GM12878 (cell line): ENCODE results near the gene PPP2R3C. TPM values are rescaled to one million over a fixed set of nuclear protein-coding genes. Genes with fewer than 3 reads are reported as not detected.

Experiments used
- ATAC-seq: fragments of 200-7000 bp; cut with Tn5 transposase; 3 replicates; pipeline ENCODE4 v1.9.1; 2020; ENCODE audit warnings: mild to moderate bottlenecking, moderate library complexity
- BruUV-seq: library from RNA; stranded (reverse); fragments of 400-500 nt; replicated peaks from 2 replicates; lab custom pipeline; 2021; lab: Mats Ljungman, UMichigan
- CTCF ChIA-PET: fragments of 300-600 bp; sonication (Branson Sonifier 250); formaldehyde crosslinking; extraction: SDS; loops from one replicate; lab custom pipeline; 2021; ENCODE audit warnings: inconsistent platforms; lab: Yijun Ruan, JAX
- POLR2A ChIA-PET: fragments of 350-600 bp; formaldehyde crosslinking; extraction: SDS; loops from one replicate; lab custom pipeline; 2021; ENCODE audit warnings: inconsistent platforms; lab: Charles Lee
- RAD21 ChIA-PET: fragments of 300-600 bp; sonication (Branson Sonifier 250); formaldehyde crosslinking; loops from one replicate; lab custom pipeline; 2023; ENCODE audit warnings: antibody characterized with exemption; ENCODE audit not compliant: unreplicated experiment; lab: Charles Lee
- SMC1A ChIA-PET: fragments of 300-600 bp; sonication (Branson Sonifier 250); formaldehyde crosslinking; loops from one replicate; lab custom pipeline; 2023; ENCODE audit not compliant: unreplicated experiment, uncharacterized antibody; lab: Charles Lee
- DNase-seq: peaks from one replicate; pipeline ENCODE4 v3.0.0-alpha.2; 2011; ENCODE audit warnings: low read depth, low spot score
- FAIRE-seq: peaks from 3 replicates; lab custom pipeline; 2011; peaks lifted over from hg19 to GRCh38; lab: Jason Lieb, UNC
- H2AFZ ChIP-seq: 2 replicates; pipeline ENCODE4 v1.6.0; 2011; ENCODE audit warnings: low read depth, low read length, control low read depth; ENCODE audit not compliant: control insufficient read depth
- H3K27ac ChIP-seq: 2 replicates; pipeline ENCODE4 v1.5.1; 2011; ENCODE audit warnings: control low read depth; ENCODE audit not compliant: control insufficient read depth, insufficient read depth
- H3K27me3 ChIP-seq, 2 experiments: replicated peaks in 1 of 2; 2 replicates each; pipeline versions ENCODE4 v1.6.0 to v1.6.1; 2011; ENCODE audit warnings: low read length in 1 of 2; ENCODE audit not compliant: control insufficient read depth in 2 of 2, insufficient read depth in 2 of 2
- H3K36me3 ChIP-seq, 2 experiments: 2 replicates each; pipeline ENCODE4 v1.5.1; 2011; ENCODE audit warnings: low read length in 1 of 2; ENCODE audit not compliant: control insufficient read depth in 2 of 2, insufficient read depth in 2 of 2
- H3K4me1 ChIP-seq: 2 replicates; pipeline ENCODE4 v1.6.1; 2011; ENCODE audit warnings: mild to moderate bottlenecking, low read length, moderate library complexity, mixed read lengths; ENCODE audit not compliant: control insufficient read depth, insufficient read depth
- H3K4me2 ChIP-seq: 2 replicates; pipeline ENCODE4 v1.6.0; 2011; ENCODE audit warnings: control low read depth; ENCODE audit not compliant: control insufficient read depth, insufficient read depth
- H3K4me3 ChIP-seq: fragments of 200-600 bp; sonication (generic); 2 replicates; pipeline ENCODE4 v1.5.1; 2016
- H3K79me2 ChIP-seq: 2 replicates; pipeline ENCODE4 v1.6.0; 2011; ENCODE audit warnings: low read length; ENCODE audit not compliant: control insufficient read depth, insufficient read depth
- H3K9ac ChIP-seq: 2 replicates; pipeline ENCODE4 v1.8.0; 2011; ENCODE audit warnings: low read length, control low read depth, mixed read lengths; ENCODE audit not compliant: control insufficient read depth, insufficient read depth
- H3K9me3 ChIP-seq: replicated peaks from 3 replicates; pipeline ENCODE4 v1.5.1; 2011; ENCODE audit warnings: mild to moderate bottlenecking, low read length; ENCODE audit not compliant: control insufficient read depth, insufficient read depth
- H4K20me1 ChIP-seq: 2 replicates; pipeline ENCODE4 v1.6.0; 2011; ENCODE audit not compliant: control insufficient read depth, insufficient read depth
- ATF7 ChIP-seq: fragments of 450-650 bp; IDR thresholded peaks from 2 replicates; pipeline ENCODE4 v1.6.1; 2016; ENCODE audit warnings: low read depth, mild to moderate bottlenecking
- BRCA1 ChIP-seq: IDR thresholded peaks from 2 replicates; pipeline ENCODE4 v1.6.1; 2011; ENCODE audit warnings: low read depth, low read length, improper control_type of control experiment
- IRF4 ChIP-seq: IDR thresholded peaks from 2 replicates; pipeline ENCODE4 v1.6.1; 2011; ENCODE audit warnings: low read depth, low read length
- PKNOX1 ChIP-seq: fragments of 450-650 bp; IDR thresholded peaks from 2 replicates; pipeline ENCODE4 v1.6.1; 2016; ENCODE audit warnings: mild to moderate bottlenecking
- POLR2AphosphoS2 ChIP-seq: IDR thresholded peaks from 2 replicates; pipeline ENCODE4 v1.6.1; 2011; ENCODE audit warnings: low read depth, mild to moderate bottlenecking, low read length, improper control_type of control experiment, moderate library complexity
- RUNX3 ChIP-seq: IDR thresholded peaks from 2 replicates; pipeline ENCODE4 v1.6.1; 2012; ENCODE audit warnings: low read length, inconsistent platforms
- SKIL ChIP-seq: fragments of 450-650 bp; IDR thresholded peaks from 2 replicates; pipeline ENCODE4 v1.6.1; 2017; ENCODE audit warnings: mild to moderate bottlenecking, low read depth, inconsistent platforms; ENCODE audit not compliant: poor library complexity, severe bottlenecking
- ZBTB40 ChIP-seq: fragments of 450-650 bp; IDR thresholded peaks from 2 replicates; pipeline ENCODE4 v1.6.1; 2016; ENCODE audit warnings: mild to moderate bottlenecking, moderate library complexity, borderline replicate concordance
- WGBS: methylation state at CpG from one replicate; pipeline ENCODE4 v1.1.6; 2016; ENCODE audit warnings: low lambda C conversion rate; ENCODE audit not compliant: insufficient replicate concordance, insufficient coverage; ENCODE audit errors: missing lambda C conversion rate; 5-methylcytosine and 5-hydroxymethylcytosine counted together
- in situ Hi-C: fragments of 300-500 bp; cut with MboI; formaldehyde crosslinking; loops from 9 replicates; pipeline ENCODE4 v1.14.3; 2018; ENCODE audit warnings: mixed read lengths
- intact Hi-C: fragments of 100-400 bp; cut with micrococcal nuclease; formaldehyde crosslinking; loops from one replicate; pipeline ENCODE4 v1.14.2; 2022; ENCODE audit not compliant: unreplicated experiment
- polyA plus RNA-seq, 11 experiments: library from polyadenylated mRNA; depleted of rRNA in 4 of 11; unstranded in 6 of 11; stranded (reverse) in 5 of 11; fragments of >200 nt; fragmentation: Nextera tagmentation in 4 of 11; fragmentation: Illumina TruSeq in 1 of 11; extraction: Ambion mirVana in 4 of 11; extraction: Trizol in 1 of 11; gene quantifications; 1 replicate in 1 of 11; 2 replicates in 10 of 11; pipeline versions ENCODE4 v1.2.1 to v1.2.3, GENCODE V29; 2011 to 2016; ENCODE audit warnings: inconsistent platforms in 2 of 11, missing spikeins in 2 of 11, low read depth in 1 of 11
- total RNA-seq, 4 experiments: library from RNA; depleted of rRNA in 3 of 4; stranded (reverse); fragments of >200 nt in 3 of 4; fragmentation: Illumina TruSeq in 1 of 4; extraction: Trizol in 1 of 4; gene quantifications; 2 replicates each; pipeline versions ENCODE4 v1.2.1 to v1.2.3, GENCODE V29; 2013 to 2021

Gene PPP2R3C
- total and polyA plus RNA-seq, 10 of the 15 experiments (the other 5 are each of a cell fraction or from before 2014, with no cell fraction given) = 27.6 to 80.5 (median 42.9) TPM

- Histone ChIP-seq H3K9me3 (no peaks in the 10 kb centered on the region), H2AFZ (no peak overlapping the region), H3K36me3 (no peaks in the 10 kb centered on the region; a peak in 1 of 4 replicates), H3K27ac (no peak overlapping the region), H3K79me2 (no peaks in the 10 kb centered on the region), H4K20me1 (no peaks in the 10 kb centered on the region), H3K9ac (no peak overlapping the region), H3K4me1 (no peaks in the 10 kb centered on the region), H3K27me3 (no peaks in the 10 kb centered on the region), H3K4me3 (no peak overlapping the region), H3K4me2 (no peak overlapping the region)
- DNase-seq (no peak), FAIRE-seq (no peak), ATAC-seq (no peak)
- SMC1A ChIA-PET = interaction anchor here (0.7 kb wide), 1 partner anchor 122 kb away, joined by 3 read pairs; no protein-coding TSS in a partner anchor
- in situ Hi-C loops (no loop called here), intact Hi-C loops (no loop called here)
- POLR2A ChIA-PET = no interaction called here
- no peak for TF ChIP-seq RUNX3
- no peak for TF ChIP-seq POLR2AphosphoS2
- CTCF ChIA-PET = no interaction called here
- BruUV-seq = no TSS peak
- RAD21 ChIA-PET = no interaction called here
- 95% methylated on average over 3 of the region's 3 CpGs for WGBS
Measured at GRCh38 chr14:35072226-35072625, 49.6 kb downstream of the PPP2R3C start.

GRCh38 chr14:35068238-35069012 is 53.4 kb downstream of the PPP2R3C start:
- Histone ChIP-seq H3K27me3 (no peaks in the 10 kb centered on the region), H4K20me1 (no peaks in the 10 kb centered on the region), H3K27ac (no peak overlapping the region), H3K9me3 (no peaks in the 10 kb centered on the region), H3K79me2 (no peaks in the 10 kb centered on the region), H3K4me2 (no peak overlapping the region), H3K36me3 (no peaks in the 10 kb centered on the region; a peak in 1 of 4 replicates), H3K9ac (no peak overlapping the region), H3K4me3 (no peak overlapping the region), H3K4me1 (no peaks in the 10 kb centered on the region), H2AFZ (no peak overlapping the region)
- ChIA-PET RAD21 (no interaction called here), POLR2A (interaction anchor here (0.7 kb wide), 1 partner anchor 607 kb away, joined by 6 read pairs; no protein-coding TSS in a partner anchor), SMC1A (no interaction called here), CTCF (interaction anchor here (1.2 kb wide), 1 partner anchor 237 kb away, joined by 3 read pairs; no protein-coding TSS in a partner anchor)
- FAIRE-seq = no peak
- intact Hi-C loops = no loop called here
- in situ Hi-C loops = no loop called here
- no TSS peak for BruUV-seq
- no peak for DNase-seq
- 94% methylated on average over 4 of the region's 4 CpGs for WGBS
- ATAC-seq = no peak
- TF ChIP-seq ZBTB40 (no peak), ATF7 (no peak), PKNOX1 (no peak), IRF4 (no peak), BRCA1 (no peak), SKIL (no peak)
